ENCODE measurements around the gene YPEL1. TPM values are rescaled to one million over a fixed set of nuclear protein-coding genes. Genes with fewer than 3 reads are reported as not detected.

The YPEL1 gene
- total RNA-seq, 1 donor from 2014 or later, result 6.0 TPM

GRCh38 chr22:21663738-21664137 is 71.9 kb downstream of the YPEL1 start:
- Mint-ChIP-seq H3K27me3 (ENCODE audit: low read depth) (no peaks in the 10 kb centered on the region), H3K27ac (ENCODE audit: unreplicated experiment) (no peak overlapping the region), H3K36me3 (ENCODE audit: low read depth) (no peaks in the 10 kb centered on the region), H3K9me3 (ENCODE audit: low read depth) (no peaks in the 10 kb centered on the region), H3K4me1 (ENCODE audit: low read depth) (peaks cover 20% of the 10 kb centered on the region), H3K4me3 (ENCODE audit: unreplicated experiment) (no peak overlapping the region)
- no peak for TF ChIP-seq CTCF (IDR thresholded peaks at IDR 0.05)
- DNase-seq (ENCODE audit: low spot score), result no peak

DNA sequence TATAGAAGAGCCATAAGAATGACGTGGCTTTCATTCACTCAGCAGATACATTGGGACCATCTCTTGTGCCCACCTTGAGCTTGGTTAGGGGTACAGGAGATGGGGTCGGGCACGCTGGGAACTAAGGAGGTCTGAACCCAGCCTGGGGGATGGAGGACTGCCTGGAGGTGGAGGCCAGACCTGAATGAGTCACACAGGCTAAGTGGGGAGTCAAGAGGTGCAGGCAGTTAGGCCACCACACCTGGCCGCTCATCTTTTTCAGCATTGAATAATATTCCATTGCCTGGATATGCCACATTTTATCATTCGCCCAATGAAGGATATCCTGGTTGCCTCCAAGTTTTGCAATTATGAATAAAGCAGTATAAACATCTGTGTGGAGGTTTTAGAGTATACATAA is 73.6 kb downstream of the YPEL1 start:
- no peak overlapping the region for H3K27ac Mint-ChIP-seq (ENCODE audit: unreplicated experiment)
- H3K9me3 Mint-ChIP-seq (ENCODE audit: low read depth), result no peaks in the 10 kb centered on the region
- no peak for TF ChIP-seq CTCF (IDR thresholded peaks at IDR 0.05)
- DNase-seq (ENCODE audit: low spot score), result no peak
- H3K36me3 Mint-ChIP-seq (ENCODE audit: low read depth), result no peaks in the 10 kb centered on the region
- no peaks in the 10 kb centered on the region for H3K27me3 Mint-ChIP-seq (ENCODE audit: low read depth)
- peaks cover 19% of the 10 kb centered on the region for H3K4me1 Mint-ChIP-seq (ENCODE audit: low read depth)
- no peak overlapping the region for H3K4me3 Mint-ChIP-seq (ENCODE audit: unreplicated experiment)

DNA sequence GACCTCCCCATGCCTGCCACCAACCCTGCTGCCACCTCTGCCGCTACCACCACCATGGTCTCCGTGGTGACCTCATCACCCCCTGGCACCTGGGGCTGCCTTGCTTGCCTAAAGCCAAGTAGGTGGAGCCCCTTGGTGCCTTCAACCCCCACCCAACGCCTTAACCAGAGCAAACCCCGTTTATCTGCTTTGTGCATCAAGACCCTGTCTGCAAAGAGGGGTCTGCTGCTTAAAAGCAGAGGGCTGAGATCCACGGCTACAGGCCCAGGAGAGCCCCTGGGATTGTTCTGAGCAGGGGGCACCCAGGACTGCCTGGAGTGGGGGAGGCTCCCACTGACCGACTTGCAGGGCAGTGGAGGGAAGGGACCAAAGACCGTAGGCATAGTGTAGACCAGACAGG is 74.7 kb downstream of the YPEL1 start:
- peaks cover 19% of the 10 kb centered on the region for H3K4me1 Mint-ChIP-seq (ENCODE audit: low read depth)
- no peaks in the 10 kb centered on the region for H3K36me3 Mint-ChIP-seq (ENCODE audit: low read depth)
- H3K9me3 Mint-ChIP-seq (ENCODE audit: low read depth), result no peaks in the 10 kb centered on the region
- H3K27ac Mint-ChIP-seq (ENCODE audit: unreplicated experiment), result no peak overlapping the region
- no peak for DNase-seq (ENCODE audit: low spot score)
- no peak overlapping the region for H3K4me3 Mint-ChIP-seq (ENCODE audit: unreplicated experiment)
- TF ChIP-seq CTCF (IDR thresholded peaks at IDR 0.05), result no peak
- no peaks in the 10 kb centered on the region for H3K27me3 Mint-ChIP-seq (ENCODE audit: low read depth)

- Mint-ChIP-seq H3K27me3 (ENCODE audit: low read depth) (no peaks in the 10 kb centered on the region), H3K9me3 (ENCODE audit: low read depth) (no peaks in the 10 kb centered on the region), H3K4me3 (ENCODE audit: unreplicated experiment) (no peak overlapping the region), H3K27ac (ENCODE audit: unreplicated experiment) (no peak overlapping the region), H3K4me1 (ENCODE audit: low read depth) (peaks cover 14% of the 10 kb centered on the region), H3K36me3 (ENCODE audit: low read depth) (no peaks in the 10 kb centered on the region)
- no peak for DNase-seq (ENCODE audit: low spot score)
- TF ChIP-seq CTCF (IDR thresholded peaks at IDR 0.05), result peak; percentile 26
Measured at GRCh38 chr22:21659864-21660525, 75.6 kb downstream of the YPEL1 start.

DNA sequence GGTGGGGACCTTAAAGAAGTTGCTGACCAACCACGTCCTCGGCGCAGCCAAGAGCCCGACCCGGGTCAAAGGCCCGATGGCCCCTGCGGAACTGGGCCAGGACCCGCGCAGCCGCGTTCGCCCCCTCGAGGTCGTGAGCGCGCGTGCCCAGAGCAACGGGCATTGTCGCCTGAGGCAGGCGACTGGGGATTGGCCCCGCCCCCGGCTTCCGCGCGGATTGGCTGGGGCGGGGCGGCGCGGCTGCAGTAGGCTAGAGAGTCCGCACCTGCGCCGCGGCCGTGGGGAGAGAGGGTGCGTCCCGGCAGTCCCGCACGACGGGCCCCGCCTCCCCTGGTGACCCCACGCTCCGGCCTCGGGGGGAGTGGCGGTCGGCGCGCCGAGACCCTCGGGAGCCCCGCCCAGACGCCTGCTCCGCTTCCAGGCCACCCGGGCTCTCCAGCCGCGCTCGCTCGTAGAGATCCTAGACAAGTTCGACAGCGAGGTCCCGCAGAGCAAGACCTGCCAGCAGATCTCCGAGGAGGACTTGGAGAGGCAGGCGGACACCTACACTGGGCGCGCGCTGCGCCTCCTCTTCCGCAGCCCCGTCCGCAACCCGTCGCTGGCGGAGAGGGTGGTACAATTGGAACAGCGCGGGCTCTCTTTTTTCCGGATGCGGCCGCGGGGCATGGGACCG is 78.1 kb downstream of the YPEL1 start:
- H3K36me3 Mint-ChIP-seq (ENCODE audit: low read depth), result no peaks in the 10 kb centered on the region
- peaks cover 13% of the 10 kb centered on the region for H3K4me1 Mint-ChIP-seq (ENCODE audit: low read depth)
- H3K27ac Mint-ChIP-seq (ENCODE audit: unreplicated experiment), result no peak overlapping the region
- TF ChIP-seq CTCF (IDR thresholded peaks at IDR 0.05), result peak; percentile 48
- H3K9me3 Mint-ChIP-seq (ENCODE audit: low read depth), result no peaks in the 10 kb centered on the region
- H3K4me3 Mint-ChIP-seq (ENCODE audit: unreplicated experiment), result peak overlapping the region; percentile 77
- DNase-seq (ENCODE audit: low spot score), result no peak
- H3K27me3 Mint-ChIP-seq (ENCODE audit: low read depth), result no peaks in the 10 kb centered on the region

All from chondrocyte (in vitro differentiated cells).